NT2/D1 (cell line): ENCODE measurements around the gene RPL38.

ENCODE experiments used
- DNase-seq: peaks from one replicate; pipeline ENCODE4 v3.0.0-alpha.2; 2011; ENCODE audit warnings: low read depth, low spot score
- H3K27me3 ChIP-seq: 2 replicates; pipeline ENCODE4 v1.6.0; 2011; ENCODE audit warnings: mild to moderate bottlenecking; ENCODE audit not compliant: insufficient read length, insufficient read depth
- H3K36me3 ChIP-seq: 2 replicates; pipeline ENCODE4 v1.6.1; 2011; ENCODE audit warnings: mild to moderate bottlenecking, low read length, mixed read lengths; ENCODE audit not compliant: insufficient read depth, insufficient read length
- H3K4me1 ChIP-seq: 2 replicates; pipeline ENCODE4 v1.5.1; 2011; ENCODE audit not compliant: insufficient read depth, insufficient read length
- H3K4me3 ChIP-seq: 2 replicates; pipeline ENCODE4 v1.5.1; 2011; ENCODE audit warnings: low read depth; ENCODE audit not compliant: insufficient read length
- H3K9ac ChIP-seq: 2 replicates; pipeline ENCODE4 v1.6.0; 2011; ENCODE audit warnings: low read depth; ENCODE audit not compliant: insufficient read length
- H3K9me3 ChIP-seq: 2 replicates; pipeline ENCODE4 v1.5.1; 2011; ENCODE audit warnings: mild to moderate bottlenecking, low read length; ENCODE audit not compliant: insufficient read depth
- SUZ12 ChIP-seq: IDR thresholded peaks from 2 replicates; pipeline ENCODE4 v1.6.1; 2011; ENCODE audit not compliant: insufficient read length, insufficient read depth; ENCODE audit errors: extremely low read depth
- YY1 ChIP-seq: IDR thresholded peaks from 2 replicates; pipeline ENCODE4 v1.6.1; 2011; ENCODE audit not compliant: insufficient read length, insufficient read depth
- ZNF274 ChIP-seq: IDR thresholded peaks from 2 replicates; pipeline ENCODE4 v1.6.1; 2011; ENCODE audit warnings: mild to moderate bottlenecking, low read depth, low read length

The RPL38 gene

GRCh38 chr17:74240618-74241205 is 37.2 kb downstream of the RPL38 start:
- Histone ChIP-seq H3K9me3 (no peaks in the 10 kb centered on the region), H3K27me3 (peaks cover 7% of the 10 kb centered on the region)
- no peak for TF ChIP-seq SUZ12
- TF ChIP-seq YY1, result no peak
- no peak for TF ChIP-seq ZNF274

GRCh38 chr17:74241431-74241830 is 38.0 kb downstream of the RPL38 start:
- Histone ChIP-seq H3K4me3 (no peak overlapping the region), H3K36me3 (no peaks in the 10 kb centered on the region), H3K9ac (no peak overlapping the region), H3K4me1 (peaks cover 27% of the 10 kb centered on the region), H3K27me3 (peaks cover 7% of the 10 kb centered on the region), H3K9me3 (no peaks in the 10 kb centered on the region)
- no peak for DNase-seq
- TF ChIP-seq SUZ12, result no peak
- TF ChIP-seq ZNF274, result no peak
- no peak for TF ChIP-seq YY1

More at GRCh38 chr17:74240618-74241205, 37.2 kb downstream of the RPL38 start:
- DNase-seq, result no peak
- H3K4me3 ChIP-seq, result no peak overlapping the region
- no peak overlapping the region for H3K9ac ChIP-seq
- H3K4me1 ChIP-seq, result peaks cover 24% of the 10 kb centered on the region
- no peaks in the 10 kb centered on the region for H3K36me3 ChIP-seq

- Histone ChIP-seq H3K27me3 (peaks cover 7% of the 10 kb centered on the region), H3K9me3 (no peaks in the 10 kb centered on the region), H3K4me1 (peaks cover 27% of the 10 kb centered on the region), H3K4me3 (no peak overlapping the region), H3K9ac (no peak overlapping the region), H3K36me3 (no peaks in the 10 kb centered on the region)
- TF ChIP-seq ZNF274 (no peak), YY1 (no peak), SUZ12 (no peak)
- DNase-seq, result no peak
Measured at GRCh38 chr17:74241847-74242246, 38.4 kb downstream of the RPL38 start.

DNA sequence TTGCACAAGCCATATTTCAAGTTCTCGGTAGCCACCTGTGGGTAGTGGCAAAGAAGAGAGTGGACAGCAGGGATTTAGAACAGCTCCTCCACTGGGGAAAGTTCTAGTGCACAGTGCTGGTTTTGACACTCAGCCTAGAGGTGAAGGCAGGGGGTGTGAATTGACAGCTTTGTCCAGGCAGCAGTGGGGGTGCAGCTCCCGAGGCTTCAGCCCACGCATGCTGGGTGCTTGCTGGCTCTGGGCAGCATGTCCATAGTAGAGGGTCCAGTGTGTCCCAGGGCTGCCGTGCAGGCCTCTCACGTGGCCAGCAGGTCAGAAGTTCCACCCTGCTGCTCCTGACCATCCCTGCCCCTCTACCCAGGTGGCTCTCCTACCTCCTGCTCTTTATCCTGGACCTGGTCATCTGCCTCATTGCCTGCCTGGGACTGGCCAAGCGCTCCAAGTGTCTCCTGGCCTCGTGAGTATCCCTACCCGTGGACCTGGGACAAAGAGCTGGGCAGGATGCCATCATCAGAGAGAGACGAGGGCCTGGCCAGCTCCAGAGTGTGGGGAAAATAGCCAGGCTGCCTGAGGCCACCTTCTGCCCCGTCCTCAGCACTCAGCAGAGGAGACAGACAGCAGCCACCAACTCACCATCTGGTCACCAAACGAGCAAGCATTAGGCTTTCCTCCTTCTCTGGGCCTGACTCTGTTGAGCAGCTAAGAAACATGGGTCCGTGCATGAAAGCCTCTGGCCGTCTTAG is 39.7 kb downstream of the RPL38 start:
- Histone ChIP-seq H3K27me3 (peaks cover 7% of the 10 kb centered on the region), H3K9me3 (no peaks in the 10 kb centered on the region), H3K9ac (no peak overlapping the region), H3K4me3 (no peak overlapping the region), H3K4me1 (peaks cover 27% of the 10 kb centered on the region), H3K36me3 (no peaks in the 10 kb centered on the region)
- TF ChIP-seq SUZ12 (no peak), YY1 (no peak), ZNF274 (no peak)
- no peak for DNase-seq

- H3K4me3 ChIP-seq, result no peak overlapping the region
- H3K9ac ChIP-seq, result peak overlapping the region; percentile 15
- peaks cover 7% of the 10 kb centered on the region for H3K27me3 ChIP-seq
- TF ChIP-seq ZNF274 (no peak), SUZ12 (no peak), YY1 (no peak)
- DNase-seq, result no peak
- H3K36me3 ChIP-seq, result no peaks in the 10 kb centered on the region
- peaks cover 25% of the 10 kb centered on the region for H3K4me1 ChIP-seq
- H3K9me3 ChIP-seq, result no peaks in the 10 kb centered on the region
Measured at GRCh38 chr17:74244128-74244527, 40.6 kb downstream of the RPL38 start.

DNA sequence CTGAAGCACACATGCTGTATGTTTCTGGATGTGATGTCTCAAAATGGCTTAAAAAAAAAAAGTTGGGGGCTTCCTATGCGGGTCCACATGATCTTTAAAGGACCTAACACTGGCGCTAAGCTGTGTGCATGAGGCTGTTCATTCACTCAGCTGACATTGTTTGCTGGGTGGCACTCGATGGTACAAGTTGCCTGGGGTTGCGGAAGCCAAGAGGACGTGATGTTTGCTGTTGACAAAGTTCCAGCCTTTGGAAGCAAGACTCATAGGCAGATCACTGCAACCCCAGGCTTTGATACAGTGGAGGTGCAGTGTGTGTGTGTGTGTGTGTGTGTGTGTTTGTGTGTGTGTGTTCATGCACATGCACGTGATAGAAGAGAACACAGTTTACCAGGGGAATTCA is 41.1 kb downstream of the RPL38 start:
- Histone ChIP-seq H3K27me3 (peaks cover 7% of the 10 kb centered on the region), H3K4me1 (peaks cover 25% of the 10 kb centered on the region), H3K36me3 (no peaks in the 10 kb centered on the region), H3K4me3 (no peak overlapping the region), H3K9ac (peak overlapping the region; percentile 69), H3K9me3 (no peaks in the 10 kb centered on the region)
- no peak for DNase-seq
- no peak for TF ChIP-seq ZNF274
- TF ChIP-seq YY1, result no peak
- no peak for TF ChIP-seq SUZ12

GRCh38 chr17:74245145-74245831 is 41.8 kb downstream of the RPL38 start:
- Histone ChIP-seq H3K4me3 (no peak overlapping the region), H3K4me1 (peaks cover 27% of the 10 kb centered on the region), H3K9me3 (no peaks in the 10 kb centered on the region), H3K9ac (peak overlapping the region; percentile 69), H3K27me3 (peaks cover 7% of the 10 kb centered on the region), H3K36me3 (no peaks in the 10 kb centered on the region)
- DNase-seq, result peak; percentile 67
- TF ChIP-seq YY1, result peak; percentile 10
- no peak for TF ChIP-seq ZNF274
